Omental fat pad (tissue), 4 donors: Measurements from ENCODE around the gene PLEKHH1. TPM values are rescaled to one million over a fixed set of nuclear protein-coding genes. Genes with fewer than 3 reads are reported as not detected.
A peak's percentile ranks its signal among the peaks of the same experiment; 100 is the strongest.

Experiments
- ATAC-seq: fragments of 150-250 bp; one replicate; pipeline ENCODE4 v1.9.1; 2016; ENCODE audit warnings: mild to moderate bottlenecking, moderate library complexity; ENCODE audit not compliant: low FRiP score
- DNase-seq: peaks from one replicate; pipeline ENCODE4 v3.0.0-alpha.2; 2019; ENCODE audit warnings: low spot score
- total RNA-seq, 4 donors: library from RNA; depleted of rRNA; stranded (reverse); fragments of >200 nt; gene quantifications; one replicate each; pipeline ENCODE4 v1.1.0, GENCODE V29; 2016
- TF ChIP-seq, protein P1 (sequence below), 3 donors: fragments of 450-650 bp; IDR thresholded peaks; one replicate each; pipeline ENCODE4 v1.5.1; 2016 to 2017; ENCODE audit warnings: antibody characterized with exemption in 3 of 3, mild to moderate bottlenecking in 3 of 3, moderate library complexity in 2 of 3

Gene PLEKHH1
- total RNA-seq, 4 donors from 2014 or later = 1.7 to 7.5 (median 5.5) TPM

DNA sequence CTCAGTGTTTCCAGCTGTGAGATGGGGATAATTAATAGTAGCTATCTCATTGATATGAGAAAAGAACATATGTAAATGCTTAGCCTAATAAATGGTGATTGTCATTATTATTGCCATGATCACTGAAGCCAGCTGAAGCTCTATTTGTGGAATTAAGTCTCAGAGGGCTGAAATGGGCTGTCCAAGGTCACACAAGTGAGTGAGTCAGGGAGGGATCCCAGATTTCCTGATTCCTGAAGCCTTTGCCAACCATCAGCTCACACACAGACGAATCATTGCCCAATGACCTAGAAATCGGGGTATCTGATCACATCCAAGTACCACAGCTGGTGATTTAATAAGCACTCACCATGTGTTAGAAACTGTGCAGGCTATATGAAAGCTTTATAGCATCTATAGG lies 23.0 kb upstream of the PLEKHH1 start:
- DNase-seq = no peak
- no peak for ATAC-seq
- TF ChIP-seq, protein P1, sequence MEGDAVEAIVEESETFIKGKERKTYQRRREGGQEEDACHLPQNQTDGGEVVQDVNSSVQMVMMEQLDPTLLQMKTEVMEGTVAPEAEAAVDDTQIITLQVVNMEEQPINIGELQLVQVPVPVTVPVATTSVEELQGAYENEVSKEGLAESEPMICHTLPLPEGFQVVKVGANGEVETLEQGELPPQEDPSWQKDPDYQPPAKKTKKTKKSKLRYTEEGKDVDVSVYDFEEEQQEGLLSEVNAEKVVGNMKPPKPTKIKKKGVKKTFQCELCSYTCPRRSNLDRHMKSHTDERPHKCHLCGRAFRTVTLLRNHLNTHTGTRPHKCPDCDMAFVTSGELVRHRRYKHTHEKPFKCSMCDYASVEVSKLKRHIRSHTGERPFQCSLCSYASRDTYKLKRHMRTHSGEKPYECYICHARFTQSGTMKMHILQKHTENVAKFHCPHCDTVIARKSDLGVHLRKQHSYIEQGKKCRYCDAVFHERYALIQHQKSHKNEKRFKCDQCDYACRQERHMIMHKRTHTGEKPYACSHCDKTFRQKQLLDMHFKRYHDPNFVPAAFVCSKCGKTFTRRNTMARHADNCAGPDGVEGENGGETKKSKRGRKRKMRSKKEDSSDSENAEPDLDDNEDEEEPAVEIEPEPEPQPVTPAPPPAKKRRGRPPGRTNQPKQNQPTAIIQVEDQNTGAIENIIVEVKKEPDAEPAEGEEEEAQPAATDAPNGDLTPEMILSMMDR (IDR thresholded peaks at IDR 0.05) = no peak

DNA sequence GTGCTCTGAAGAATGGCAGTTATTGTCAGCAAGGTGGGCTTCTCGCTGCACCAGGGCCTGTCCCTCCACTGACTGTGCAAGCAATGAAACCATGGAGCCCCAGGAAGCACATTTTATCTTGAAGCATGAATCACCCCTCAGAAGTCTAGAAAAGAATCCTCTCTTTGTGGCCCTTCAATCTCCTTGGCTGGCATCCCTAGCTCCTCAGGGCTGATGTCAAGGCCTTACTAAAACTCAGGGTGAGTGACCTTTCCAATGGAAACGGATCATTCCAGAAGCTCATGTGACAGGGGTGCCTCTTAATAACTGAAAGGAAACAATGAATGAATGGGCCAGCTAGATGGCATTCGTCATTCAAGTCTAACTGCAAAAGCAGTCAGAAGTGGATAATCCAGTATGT lies 22.3 kb upstream of the PLEKHH1 start:
- no peak for ATAC-seq
- TF ChIP-seq, protein P1 (IDR thresholded peaks at IDR 0.05) = no peak
- no peak for DNase-seq

GRCh38 chr14:67512463-67513310 lies 20.4 kb upstream of the PLEKHH1 start:
- TF ChIP-seq, protein P1 (IDR thresholded peaks at IDR 0.05) = no peak
- no peak for ATAC-seq
- no peak for DNase-seq

DNA sequence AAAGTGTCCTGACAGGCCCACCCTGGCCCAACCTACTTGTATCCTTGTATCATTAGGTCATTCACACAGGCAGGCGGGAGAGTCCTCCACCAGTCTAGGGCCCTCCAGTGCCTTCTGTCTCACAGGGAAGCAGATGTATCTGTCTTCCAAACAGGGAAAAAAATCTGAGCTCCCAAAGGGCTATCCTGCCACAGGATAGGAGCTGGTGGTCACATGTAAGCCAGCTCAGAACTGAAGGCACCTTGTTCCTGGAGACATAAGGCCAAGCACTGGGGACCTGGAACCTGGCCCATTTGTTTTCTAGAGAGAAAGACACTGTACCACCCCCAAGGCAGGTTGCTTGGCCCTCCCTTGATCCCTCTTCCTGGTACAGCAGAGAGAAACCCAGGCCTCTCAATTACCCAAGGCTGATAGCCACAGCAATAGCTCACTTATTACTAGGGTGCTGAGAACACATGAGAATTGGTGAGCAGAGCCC lies 19.4 kb upstream of the PLEKHH1 start:
- no peak for ATAC-seq
- no peak for DNase-seq
- TF ChIP-seq, protein P1 (IDR thresholded peaks at IDR 0.05) = no peak

- TF ChIP-seq, protein P1 (IDR thresholded peaks at IDR 0.05) = no peak
- no peak for ATAC-seq
- DNase-seq = no peak
Observed at GRCh38 chr14:67514203-67514607, 18.9 kb upstream of the PLEKHH1 start.

- TF ChIP-seq, protein P1 (IDR thresholded peaks at IDR 0.05) = no peak
- ATAC-seq (peak; percentile 52), DNase-seq (no peak)
Observed at GRCh38 chr14:67514650-67515385, 18.3 kb upstream of the PLEKHH1 start.
